GM12873 (cell line): Measurements from ENCODE around the gene PYCARD.

Source experiments
- TF ChIP-seq, protein P1 (sequence below): IDR thresholded peaks from 2 replicates; pipeline ENCODE4 v1.5.1; 2012; ENCODE audit warnings: low read depth, mild to moderate bottlenecking, moderate library complexity, low read length, control low read depth; ENCODE audit not compliant: insufficient read depth; ENCODE audit errors: missing control alignments

Gene PYCARD

DNA sequence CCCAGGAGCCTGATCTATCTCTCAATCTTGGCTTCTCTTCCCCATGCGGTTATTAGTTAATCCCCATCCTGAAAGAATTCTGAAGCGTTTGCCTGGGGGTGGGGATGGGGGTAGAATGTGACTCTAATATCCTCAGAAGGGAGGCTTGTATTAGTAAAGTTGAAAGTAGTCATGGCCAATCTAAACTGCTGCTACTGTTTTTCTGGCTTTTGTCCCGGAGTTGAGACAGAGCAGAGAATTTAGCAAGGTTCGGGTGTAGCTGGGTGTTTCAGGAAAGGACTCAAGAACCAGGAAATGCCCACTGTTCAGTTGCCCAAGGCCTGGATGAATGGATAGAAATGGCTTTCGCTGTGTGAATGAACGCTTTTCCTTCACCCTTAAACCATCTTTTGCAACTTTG is 39.6 kb upstream of the PYCARD start:
- TF ChIP-seq, protein P1, sequence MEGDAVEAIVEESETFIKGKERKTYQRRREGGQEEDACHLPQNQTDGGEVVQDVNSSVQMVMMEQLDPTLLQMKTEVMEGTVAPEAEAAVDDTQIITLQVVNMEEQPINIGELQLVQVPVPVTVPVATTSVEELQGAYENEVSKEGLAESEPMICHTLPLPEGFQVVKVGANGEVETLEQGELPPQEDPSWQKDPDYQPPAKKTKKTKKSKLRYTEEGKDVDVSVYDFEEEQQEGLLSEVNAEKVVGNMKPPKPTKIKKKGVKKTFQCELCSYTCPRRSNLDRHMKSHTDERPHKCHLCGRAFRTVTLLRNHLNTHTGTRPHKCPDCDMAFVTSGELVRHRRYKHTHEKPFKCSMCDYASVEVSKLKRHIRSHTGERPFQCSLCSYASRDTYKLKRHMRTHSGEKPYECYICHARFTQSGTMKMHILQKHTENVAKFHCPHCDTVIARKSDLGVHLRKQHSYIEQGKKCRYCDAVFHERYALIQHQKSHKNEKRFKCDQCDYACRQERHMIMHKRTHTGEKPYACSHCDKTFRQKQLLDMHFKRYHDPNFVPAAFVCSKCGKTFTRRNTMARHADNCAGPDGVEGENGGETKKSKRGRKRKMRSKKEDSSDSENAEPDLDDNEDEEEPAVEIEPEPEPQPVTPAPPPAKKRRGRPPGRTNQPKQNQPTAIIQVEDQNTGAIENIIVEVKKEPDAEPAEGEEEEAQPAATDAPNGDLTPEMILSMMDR = no peak

GRCh38 chr16:31238041-31238440 is 35.5 kb upstream of the PYCARD start:
- TF ChIP-seq, protein P1 = no peak

DNA sequence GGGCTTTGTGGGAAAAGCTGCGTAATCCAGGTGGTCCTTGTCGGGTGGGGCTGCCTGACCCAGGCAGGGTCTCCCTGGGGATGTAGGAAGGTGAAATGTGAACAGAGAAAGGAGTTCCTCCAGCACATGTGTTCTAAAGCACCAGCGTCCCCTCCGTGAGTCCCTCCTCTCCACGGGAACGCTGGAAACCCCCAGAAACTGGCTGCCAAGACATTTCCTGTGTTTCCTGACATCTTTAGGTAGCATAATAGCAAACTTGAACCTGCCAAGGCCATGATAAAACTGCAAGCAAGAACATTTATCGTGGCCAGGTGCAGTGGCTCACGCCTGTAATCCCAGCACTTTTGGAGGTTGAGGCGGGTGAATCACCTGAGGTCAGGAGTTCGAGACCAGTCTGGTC is 26.9 kb upstream of the PYCARD start:
- TF ChIP-seq, protein P1 = no peak

GRCh38 chr16:31228206-31228605 is 25.6 kb upstream of the PYCARD start:
- TF ChIP-seq, protein P1 = no peak

DNA sequence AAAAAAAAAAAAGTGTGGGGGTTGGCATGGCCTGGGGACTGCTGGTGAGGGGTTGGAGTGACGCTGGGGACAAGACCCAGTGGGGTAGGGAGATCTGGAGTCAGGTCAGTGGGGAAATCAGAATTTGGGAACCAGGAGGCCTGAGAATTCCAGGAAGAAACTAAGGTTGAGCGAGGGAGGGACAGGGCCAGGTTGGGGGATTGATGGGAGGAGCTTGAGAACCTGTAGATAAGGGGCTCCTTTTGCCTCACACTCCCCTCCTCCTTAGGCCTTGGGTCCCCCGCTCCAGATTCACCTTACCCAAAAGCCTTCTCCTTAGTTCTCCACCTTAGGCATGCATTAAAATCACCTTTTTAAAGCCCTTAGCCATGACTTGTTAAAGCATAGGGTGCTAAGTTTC is 22.6 kb upstream of the PYCARD start:
- TF ChIP-seq, protein P1 = no peak

DNA sequence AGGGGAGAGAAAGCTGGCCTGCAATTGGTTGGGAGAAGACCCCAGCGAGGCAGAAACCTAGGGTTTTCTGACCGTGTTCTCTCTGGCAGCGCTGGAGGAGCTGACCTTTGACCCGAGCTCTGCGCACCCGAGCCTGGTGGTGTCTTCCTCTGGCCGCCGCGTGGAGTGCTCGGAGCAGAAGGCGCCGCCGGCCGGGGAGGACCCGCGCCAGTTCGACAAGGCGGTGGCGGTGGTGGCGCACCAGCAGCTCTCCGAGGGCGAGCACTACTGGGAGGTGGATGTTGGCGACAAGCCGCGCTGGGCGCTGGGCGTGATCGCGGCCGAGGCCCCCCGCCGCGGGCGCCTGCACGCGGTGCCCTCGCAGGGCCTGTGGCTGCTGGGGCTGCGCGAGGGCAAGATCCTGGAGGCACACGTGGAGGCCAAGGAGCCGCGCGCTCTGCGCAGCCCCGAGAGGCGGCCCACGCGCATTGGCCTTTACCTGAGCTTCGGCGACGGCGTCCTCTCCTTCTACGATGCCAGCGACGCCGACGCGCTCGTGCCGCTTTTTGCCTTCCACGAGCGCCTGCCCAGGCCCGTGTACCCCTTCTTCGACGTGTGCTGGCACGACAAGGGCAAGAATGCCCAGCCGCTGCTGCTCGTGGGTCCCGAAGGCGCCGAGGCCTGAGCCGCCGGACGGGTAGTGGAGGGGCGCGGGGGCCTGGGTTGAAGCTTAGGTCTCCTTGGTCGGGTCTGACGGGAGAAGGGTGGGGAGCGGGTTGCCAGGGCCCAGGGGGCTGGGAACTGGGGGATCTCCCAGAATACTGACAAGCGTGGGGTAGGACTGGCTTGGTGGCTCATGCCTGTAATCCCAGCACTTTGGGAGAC is 21.8 kb upstream of the PYCARD start:
- TF ChIP-seq, protein P1 = no peak

DNA sequence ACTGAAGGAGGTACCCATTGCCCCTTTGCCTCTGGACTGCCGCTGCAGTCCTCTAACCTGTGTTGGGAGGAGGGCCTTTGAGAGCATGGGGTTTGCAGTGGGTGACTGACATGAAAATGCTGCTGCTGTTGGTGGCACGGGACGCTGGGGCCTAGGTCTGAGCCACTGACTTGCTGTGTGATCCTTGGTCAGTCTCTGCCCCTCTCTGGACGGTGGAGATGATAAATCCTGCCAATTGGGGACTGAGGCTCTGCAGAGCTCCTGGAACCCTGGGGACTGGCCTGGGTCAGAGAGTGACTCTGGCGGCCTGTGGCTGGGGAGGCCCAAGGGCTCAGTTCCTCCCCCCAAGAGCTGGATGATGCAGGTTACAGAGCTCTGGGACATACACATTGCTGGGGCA is 20.5 kb upstream of the PYCARD start:
- TF ChIP-seq, protein P1 = no peak
